GM13977 (cell line): ENCODE data around the gene FAM149A.

ENCODE experiments used
- DNase-seq: peaks from one replicate; pipeline ENCODE4 v3.0.0; 2012; ENCODE audit warnings: low spot score
- CTCF ChIP-seq: IDR thresholded peaks from 2 replicates; pipeline ENCODE4 v1.5.1; 2012; ENCODE audit warnings: mild to moderate bottlenecking, control low read depth; ENCODE audit not compliant: insufficient read depth; ENCODE audit errors: extremely low read depth, missing control alignments
- in situ Hi-C: fragments of 300-500 bp; cut with MboI; formaldehyde crosslinking; loops from one replicate; pipeline ENCODE4 v1.12.0; 2022; ENCODE audit warnings: low sequenced_read_pairs, low pct_unique_long_range_greater_than_20kb, mixed read lengths, inconsistent platforms; ENCODE audit not compliant: unreplicated experiment

FAM149A gene

DNA sequence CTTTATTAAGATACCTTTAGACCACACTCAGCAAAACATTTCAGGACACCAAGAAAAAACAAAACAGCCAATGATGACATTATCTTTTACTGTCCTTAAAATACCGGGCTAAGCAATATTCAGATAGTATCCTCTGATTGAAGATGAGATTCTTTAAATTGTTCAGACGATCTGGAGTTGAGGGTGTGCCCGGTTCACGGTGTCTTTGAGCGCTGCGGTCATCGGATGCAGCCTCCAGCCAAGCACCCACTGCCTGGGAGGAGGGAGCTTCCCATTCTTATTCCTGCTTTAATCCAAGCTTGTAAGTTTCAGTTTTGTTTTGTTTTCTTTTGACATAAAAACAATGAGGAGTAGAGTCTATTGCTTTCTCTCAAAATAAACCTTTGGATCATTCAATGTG, 14.1 kb downstream of the FAM149A start:
- no peak for TF ChIP-seq CTCF
- in situ Hi-C loops: no loop called here
- DNase-seq: no peak

DNA sequence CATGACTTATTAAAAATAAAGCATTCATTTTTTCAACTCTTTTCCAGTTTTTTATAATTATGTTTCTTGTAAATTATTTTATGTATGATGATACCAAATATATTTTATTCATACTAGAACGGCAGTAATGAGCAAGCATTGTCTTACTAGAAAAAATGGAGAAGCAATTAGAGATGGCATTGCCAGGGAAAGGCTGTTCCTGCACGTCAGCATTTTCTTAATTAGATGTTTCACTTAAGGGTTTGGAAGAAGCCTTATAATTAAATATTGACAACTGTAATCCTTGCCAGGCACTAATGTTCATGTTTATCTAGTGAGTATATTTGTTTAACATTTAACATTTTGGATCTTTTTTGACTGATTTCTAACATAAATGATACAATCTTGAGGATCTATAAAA, 16.6 kb downstream of the FAM149A start:
- in situ Hi-C loops: no loop called here
- no peak for TF ChIP-seq CTCF
- DNase-seq: no peak

DNA sequence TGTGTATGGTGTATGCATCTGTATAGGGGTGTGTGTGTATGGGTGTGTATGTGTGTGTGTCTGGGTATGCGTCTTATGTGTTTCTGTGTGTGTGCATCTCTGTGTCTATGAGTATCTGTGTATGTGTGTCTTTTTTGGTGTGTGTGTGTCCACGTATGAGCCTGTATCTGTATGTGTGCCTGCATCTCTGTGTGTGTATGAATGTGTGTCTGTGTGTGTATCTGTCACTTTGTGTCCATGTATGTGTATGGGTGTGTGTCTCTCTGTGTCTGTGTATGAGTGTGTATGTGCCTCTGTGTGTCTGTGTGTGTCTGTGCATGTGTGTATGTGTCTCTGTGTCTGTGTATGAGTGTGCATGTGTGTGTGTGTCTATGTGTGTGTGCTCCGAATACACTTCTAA, 24.3 kb downstream of the FAM149A start:
- no peak for TF ChIP-seq CTCF
- DNase-seq: no peak
- in situ Hi-C loops: no loop called here

DNA sequence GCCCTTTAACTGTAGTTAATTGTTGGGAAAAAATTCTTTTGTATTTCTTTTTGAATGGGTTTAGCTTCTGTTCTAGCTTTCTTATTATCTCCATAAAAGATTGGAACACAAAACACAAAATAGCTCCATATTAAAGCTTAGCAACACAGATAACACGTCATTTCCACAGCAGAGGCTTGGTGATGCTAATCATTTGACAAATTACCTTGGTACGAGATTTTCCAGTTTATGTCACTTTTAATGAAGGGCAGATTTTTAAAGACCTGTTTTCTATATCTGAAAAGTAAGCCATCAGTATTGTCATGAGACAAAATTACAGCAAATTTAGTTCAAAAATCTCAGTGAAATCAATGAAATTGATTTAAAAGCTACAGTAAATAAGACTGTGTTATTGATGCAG, 27.4 kb downstream of the FAM149A start:
- in situ Hi-C loops: no loop called here
- DNase-seq: no peak
- TF ChIP-seq CTCF: no peak

- in situ Hi-C loops: no loop called here
Measured at GRCh38 chr4:186132577-186133242, 28.2 kb downstream of the FAM149A start.

GRCh38 chr4:186134257-186134656, 29.8 kb downstream of the FAM149A start:
- DNase-seq: peak; percentile 75
- in situ Hi-C loops: no loop called here
- no peak for TF ChIP-seq CTCF

More at GRCh38 chr4:186132577-186133242, 28.2 kb downstream of the FAM149A start:
- DNase-seq: no peak
- TF ChIP-seq CTCF: no peak
